GM19468 (cell line): ENCODE measurements around the gene FAM114A2.

Experiments
- ATAC-seq: cut with Tn5 transposase; IDR thresholded peaks from one replicate; pipeline ENCODE4 v1.9.1; 2021; ENCODE audit warnings: mild to moderate bottlenecking, moderate library complexity, moderate number of reproducible peaks; ENCODE audit not compliant: unreplicated experiment; ENCODE audit errors: extremely low read depth

FAM114A2 gene

GRCh38 chr5:153957205-153957604 is 81.5 kb downstream of the FAM114A2 start:
- no peak for ATAC-seq

GRCh38 chr5:153953411-153953810 is 85.3 kb downstream of the FAM114A2 start:
- ATAC-seq: no peak

- ATAC-seq: no peak
Measured at GRCh38 chr5:153952893-153953292, 85.8 kb downstream of the FAM114A2 start.

- no peak for ATAC-seq
Measured at GRCh38 chr5:153952057-153952456, 86.7 kb downstream of the FAM114A2 start.

GRCh38 chr5:153941265-153941664 is 97.4 kb downstream of the FAM114A2 start:
- ATAC-seq: no peak
